SK-N-SH (cell line): ENCODE data around the gene TRPV2. TPM values are rescaled to one million over a fixed set of nuclear protein-coding genes. Genes with fewer than 3 reads are reported as not detected.
A peak's percentile ranks its signal among the peaks of the same experiment; 100 is the strongest.

Source experiments
- CTCF ChIA-PET: fragments of 300-600, 350-600 bp; formaldehyde crosslinking; extraction: SDS; loops from one replicate; lab custom pipeline; 2021; lab: Yijun Ruan, JAX
- POLR2A ChIA-PET: fragments of 350-600 bp; sonication (Branson Sonifier 250); formaldehyde crosslinking; extraction: SDS; loops from one replicate; lab custom pipeline; 2020; ENCODE audit warnings: antibody characterized with exemption, inconsistent platforms; lab: Yijun Ruan, JAX
- DNase-seq: peaks from one replicate; pipeline ENCODE4 v3.0.0; 2012
- H2AFZ ChIP-seq: fragments of 200-600 bp; sonication (generic); 2 replicates; pipeline ENCODE4 v1.8.1; 2016; ENCODE audit warnings: antibody characterized with exemption, mild to moderate bottlenecking, low read depth
- H3F3A ChIP-seq: fragments of 200-600 bp; sonication (generic); replicated peaks from 2 replicates; pipeline ENCODE3; 2016; ENCODE audit warnings: antibody characterized with exemption, mild to moderate bottlenecking; ENCODE audit not compliant: insufficient read depth
- H3K27ac ChIP-seq, 2 experiments: fragments of 200-500 bp in 1 of 2; fragments of 200-600 bp in 1 of 2; sonication (Bioruptor generic) in 1 of 2; sonication (generic), shearing (Covaris generic) in 1 of 2; 2 replicates each; pipeline versions ENCODE4 v1.5.1 to v1.6.1; 2014 to 2016; ENCODE audit warnings: low read depth in 2 of 2, inconsistent platforms in 1 of 2, low read length in 1 of 2, mild to moderate bottlenecking in 1 of 2, mixed read lengths in 1 of 2
- H3K27me3 ChIP-seq: fragments of 200-600 bp; sonication (generic), shearing (Covaris generic); 2 replicates; pipeline ENCODE4 v1.6.1; 2016; ENCODE audit warnings: mixed run types; ENCODE audit not compliant: insufficient read depth
- H3K36me3 ChIP-seq, 2 experiments: fragments of 200-500 bp in 1 of 2; fragments of 200-600 bp in 1 of 2; sonication (Bioruptor generic) in 1 of 2; sonication (generic) in 1 of 2; replicated peaks in 1 of 2; 2 replicates each; pipeline versions ENCODE3 to v1.5.1; 2014 to 2016; ENCODE audit warnings: low read length in 1 of 2, mild to moderate bottlenecking in 1 of 2; ENCODE audit not compliant: insufficient read depth in 2 of 2, control insufficient read depth in 1 of 2
- H3K4me1 ChIP-seq, 2 experiments: fragments of 200-500 bp in 1 of 2; fragments of 200-600 bp in 1 of 2; sonication (Bioruptor generic) in 1 of 2; sonication (generic), shearing (Covaris generic) in 1 of 2; 2 replicates each; pipeline versions ENCODE4 v1.5.1 to v1.6.1; 2014 to 2016; ENCODE audit warnings: low read depth in 1 of 2, low read length in 1 of 2, mixed run types in 1 of 2; ENCODE audit not compliant: insufficient read depth in 2 of 2, control insufficient read depth in 1 of 2
- H3K4me2 ChIP-seq: fragments of 200-600 bp; sonication (generic), shearing (Covaris generic); 2 replicates; pipeline ENCODE4 v1.6.1; 2017; ENCODE audit warnings: mixed run types
- H3K4me3 ChIP-seq, 2 experiments: fragments of 200-500 bp in 1 of 2; fragments of 200-600 bp in 1 of 2; sonication (Bioruptor generic) in 1 of 2; sonication (generic), shearing (Covaris generic) in 1 of 2; 2 replicates each; pipeline versions ENCODE4 v1.5.1 to v1.8.1; 2014 to 2016; ENCODE audit warnings: low read depth in 2 of 2, inconsistent platforms in 1 of 2, low read length in 1 of 2, mild to moderate bottlenecking in 1 of 2, mixed read lengths in 1 of 2, moderate library complexity in 1 of 2
- H3K79me2 ChIP-seq: fragments of 200-600 bp; sonication (generic); 2 replicates; pipeline ENCODE4 v1.8.1; 2017; ENCODE audit warnings: mild to moderate bottlenecking; ENCODE audit not compliant: insufficient read depth
- H3K9ac ChIP-seq: fragments of 200-600 bp; sonication (generic); 2 replicates; pipeline ENCODE4 v1.6.1; 2017; ENCODE audit warnings: mixed run types
- H3K9me2 ChIP-seq: fragments of 200-600 bp; sonication (generic); 2 replicates; pipeline ENCODE4 v1.6.1; 2017; ENCODE audit warnings: mixed run types
- H3K9me3 ChIP-seq: fragments of 200-600 bp; sonication (generic); 2 replicates; pipeline ENCODE4 v1.6.1; 2017; ENCODE audit warnings: mixed run types, mild to moderate bottlenecking, moderate library complexity
- H4K20me1 ChIP-seq: fragments of 200-600 bp; sonication (generic); 2 replicates; pipeline ENCODE4 v1.6.1; 2017; ENCODE audit warnings: mild to moderate bottlenecking, mixed run types; ENCODE audit not compliant: insufficient read depth
- ELF1 ChIP-seq: IDR thresholded peaks from 2 replicates; pipeline ENCODE4 v1.4.0; 2012
- FOSL2 ChIP-seq: IDR thresholded peaks from 2 replicates; pipeline ENCODE4 v1.4.0; 2012; ENCODE audit warnings: low read depth, mild to moderate bottlenecking, moderate library complexity, borderline replicate concordance
- FOXM1 ChIP-seq: IDR thresholded peaks from 2 replicates; pipeline ENCODE4 v1.4.0; 2012; ENCODE audit warnings: low read depth, mild to moderate bottlenecking
- JUND ChIP-seq: IDR thresholded peaks from 2 replicates; pipeline ENCODE4 v1.4.0; 2012
- POLR2AphosphoS5 ChIP-seq: IDR thresholded peaks from 2 replicates; pipeline ENCODE4 v1.6.1; 2012; ENCODE audit warnings: low read depth, low read length
- SIN3A ChIP-seq: IDR thresholded peaks from 2 replicates; pipeline ENCODE4 v1.6.1; 2012; ENCODE audit warnings: low read depth, mild to moderate bottlenecking, low read length, moderate library complexity, borderline replicate concordance
- TAF1 ChIP-seq: IDR thresholded peaks from 2 replicates; pipeline ENCODE4 v1.6.1; 2012; ENCODE audit warnings: low read depth, mild to moderate bottlenecking, low read length, moderate library complexity, borderline replicate concordance
- YY1 ChIP-seq: IDR thresholded peaks from 2 replicates; pipeline ENCODE4 v1.4.0; 2012; ENCODE audit warnings: low read depth, mild to moderate bottlenecking
- WGBS: methylation state at CpG from one replicate; pipeline ENCODE4 v1.1.6; 2017; ENCODE audit warnings: low lambda C conversion rate; 5-methylcytosine and 5-hydroxymethylcytosine counted together
- polyA plus RNA-seq, 3 experiments: library from polyadenylated mRNA; depleted of rRNA; stranded (reverse); fragments of >200 nt; gene quantifications; 2 replicates each; pipeline ENCODE4 v1.2.3, GENCODE V29; 2012

TRPV2 gene
- polyA plus RNA-seq, 1 of the 3 experiments (the other 2 are of a cell fraction) = 11.0 TPM

GRCh38 chr17:16442141-16442540 lies 26.8 kb downstream of the TRPV2 start:
- no peak for DNase-seq
- H2AFZ ChIP-seq = no peak overlapping the region
- peaks cover 46% of the 10 kb centered on the region for H3K79me2 ChIP-seq
- H3K9ac ChIP-seq = peak overlapping the region; percentile 96; the same call in 1 of the 2 replicates
- H3K9me3 ChIP-seq = no peaks in the 10 kb centered on the region
- H3K4me2 ChIP-seq = peak overlapping the region; percentile 93
- H3K27me3 ChIP-seq = no peaks in the 10 kb centered on the region
- whole genome bisulfite sequencing = 89% methylated on average over 1 of the region's 1 CpG
- H3K4me1 ChIP-seq = peaks cover 25 to 34% of the 10 kb centered on the region in 2 experiments; a peak in 3 of 4 replicates
- TF ChIP-seq YY1 (no peak), FOSL2 (no peak), POLR2AphosphoS5 (peak; percentile 12; the same call in 1 of the 2 replicates), ELF1 (no peak)
- ChIA-PET POLR2A (no interaction called here), CTCF (interaction anchor here (0.8 to 33.7 kb wide), 5 partner anchors 10 to 89 kb away, joined by 3 to 746 read pairs (median 5); no protein-coding TSS in a partner anchor)
- no peak overlapping the region for H3K4me3 ChIP-seq
- H3K9me2 ChIP-seq = no peaks in the 10 kb centered on the region
- H3F3A ChIP-seq = peaks cover 45% of the 10 kb centered on the region
- peak overlapping the region in 1 of 2 experiments; percentile 66; a peak in 1 of 4 replicates for H3K27ac ChIP-seq
- peaks cover 59% of the 10 kb centered on the region for H4K20me1 ChIP-seq
- peaks cover 48 to 53% of the 10 kb centered on the region in 2 experiments for H3K36me3 ChIP-seq

DNA sequence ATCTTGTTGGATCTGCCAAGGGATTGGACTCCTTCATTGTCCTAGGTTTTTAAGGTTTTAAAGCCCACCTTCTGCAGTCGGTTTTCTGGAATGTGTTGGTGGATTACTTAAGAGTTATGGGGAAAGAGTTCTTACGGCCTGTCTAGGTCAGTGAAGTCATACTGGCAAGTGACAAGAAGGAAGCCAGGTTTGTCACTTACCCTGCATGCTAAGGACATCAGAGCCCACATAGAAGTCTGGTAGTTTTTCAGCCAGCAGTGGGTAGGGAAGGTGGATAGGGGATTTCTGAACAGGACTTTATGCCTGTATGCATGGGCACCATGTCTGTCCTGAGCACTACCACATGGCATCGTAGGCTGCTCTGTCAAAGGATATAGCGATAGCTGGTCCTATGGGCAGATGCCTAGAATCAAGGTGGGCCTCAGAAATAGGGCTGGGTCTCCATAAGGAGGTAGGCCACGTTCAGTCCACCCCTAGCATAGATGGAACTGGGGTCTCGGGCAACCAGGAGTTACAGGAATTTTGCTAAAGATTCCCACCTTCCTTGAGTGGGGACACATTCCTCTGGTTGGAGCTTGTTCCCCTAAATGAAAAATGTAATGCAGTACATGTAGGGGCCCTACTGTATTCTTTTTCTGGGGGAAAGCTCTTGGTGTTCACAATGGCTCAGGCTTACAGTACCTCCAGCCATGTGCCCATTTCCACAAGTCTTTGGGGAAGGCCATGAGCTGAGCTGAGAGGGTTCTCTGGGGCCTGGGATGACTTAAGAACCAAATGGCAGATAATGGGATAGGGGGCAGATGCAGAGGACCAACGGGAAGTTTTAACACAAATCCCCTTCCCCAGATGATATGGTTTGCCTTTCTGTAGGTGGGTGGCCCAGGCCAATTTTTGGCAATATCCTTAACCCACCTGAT lies 27.5 kb downstream of the TRPV2 start:
- H3K9me2 ChIP-seq = no peaks in the 10 kb centered on the region
- peaks cover 62% of the 10 kb centered on the region for H4K20me1 ChIP-seq
- no peak overlapping the region for H3K4me3 ChIP-seq
- H3K9ac ChIP-seq = peak overlapping the region; percentile 36; the same call in 1 of the 2 replicates
- H3K27ac ChIP-seq = peak overlapping the region in 1 of 2 experiments; percentile 66; a peak in 1 of 4 replicates
- TF ChIP-seq JUND (peak; percentile 24; the same call in 1 of the 2 replicates), TAF1 (0 out of 2 replicates have a peak, but pooled peaks have one; percentile 10), FOXM1 (no peak), POLR2AphosphoS5 (peak; percentile 41), SIN3A (0 out of 2 replicates have a peak, but pooled peaks have one; percentile 42)
- ChIA-PET CTCF (interaction anchor here (0.9 to 33.7 kb wide), 4 partner anchors 10 to 79 kb away, joined by 3 to 746 read pairs (median 40); no protein-coding TSS in a partner anchor), POLR2A (no interaction called here)
- no peak for DNase-seq
- no peak overlapping the region for H2AFZ ChIP-seq
- WGBS = 84% methylated on average over 7 of the region's 7 CpGs
- peaks cover 51 to 53% of the 10 kb centered on the region in 2 experiments for H3K36me3 ChIP-seq
- H3K4me1 ChIP-seq = peaks cover 25 to 34% of the 10 kb centered on the region in 2 experiments; a peak in 3 of 4 replicates
- no peaks in the 10 kb centered on the region for H3K27me3 ChIP-seq
- no peaks in the 10 kb centered on the region for H3K9me3 ChIP-seq
- H3K4me2 ChIP-seq = peak overlapping the region; percentile 93; the same call in 1 of the 2 replicates
- peaks cover 50% of the 10 kb centered on the region for H3F3A ChIP-seq
- peaks cover 46% of the 10 kb centered on the region for H3K79me2 ChIP-seq
